Chondrocyte (in vitro differentiated cells): ENCODE measurements around the gene ARL6IP5. TPM values are rescaled to one million over a fixed set of nuclear protein-coding genes. Genes with fewer than 3 reads are reported as not detected.

Source experiments
- DNase-seq: peaks from one replicate; pipeline ENCODE4 v3.0.0; 2021; ENCODE audit warnings: mixed read lengths, low spot score
- H3K27ac Mint-ChIP-seq: one replicate; pipeline ENCODE4 v1.8.0; 2021; ENCODE audit warnings: mild to moderate bottlenecking, moderate library complexity, mixed read lengths; ENCODE audit not compliant: unreplicated experiment
- H3K27me3 Mint-ChIP-seq: 2 replicates; pipeline ENCODE4 v1.8.0; 2021; ENCODE audit warnings: low read depth, mixed read lengths
- H3K36me3 Mint-ChIP-seq: 2 replicates; pipeline ENCODE4 v1.8.0; 2021; ENCODE audit warnings: low read depth, mixed read lengths
- H3K4me1 Mint-ChIP-seq: 2 replicates; pipeline ENCODE4 v1.8.0; 2021; ENCODE audit warnings: low read depth, mild to moderate bottlenecking, mixed read lengths
- H3K4me3 Mint-ChIP-seq: one replicate; pipeline ENCODE4 v1.8.0; 2021; ENCODE audit warnings: mild to moderate bottlenecking, moderate library complexity, mixed read lengths; ENCODE audit not compliant: unreplicated experiment
- H3K9me3 Mint-ChIP-seq: 2 replicates; pipeline ENCODE4 v1.8.0; 2021; ENCODE audit warnings: low read depth, mixed read lengths
- CTCF ChIP-seq: fragments of 200-600 bp; sonication (generic); IDR thresholded peaks from 2 replicates; pipeline ENCODE4 v1.5.0; 2021; ENCODE audit warnings: antibody characterized with exemption, mild to moderate bottlenecking, moderate library complexity
- total RNA-seq: library from RNA; stranded (reverse); gene quantifications from 3 replicates; pipeline ENCODE4 v1.2.1, GENCODE V29; 2021

The ARL6IP5 gene
- total RNA-seq, 1 donor from 2014 or later, result 120 TPM

- Mint-ChIP-seq H3K27me3 (no peaks in the 10 kb centered on the region), H3K4me1 (no peaks in the 10 kb centered on the region), H3K27ac (no peak overlapping the region), H3K4me3 (no peak overlapping the region), H3K9me3 (no peaks in the 10 kb centered on the region), H3K36me3 (peaks cover 24% of the 10 kb centered on the region)
- no peak for DNase-seq
- no peak for TF ChIP-seq CTCF
These were observed 26.4 kb upstream of the ARL6IP5 start for GRCh38 chr3:69058180-69058946.

- no peaks in the 10 kb centered on the region for H3K9me3 Mint-ChIP-seq
- no peak for TF ChIP-seq CTCF
- no peak overlapping the region for H3K27ac Mint-ChIP-seq
- no peak overlapping the region for H3K4me3 Mint-ChIP-seq
- no peaks in the 10 kb centered on the region for H3K4me1 Mint-ChIP-seq
- no peak for DNase-seq
- H3K36me3 Mint-ChIP-seq, result peaks cover 25% of the 10 kb centered on the region
- no peaks in the 10 kb centered on the region for H3K27me3 Mint-ChIP-seq
These were observed 25.9 kb upstream of the ARL6IP5 start for GRCh38 chr3:69058947-69059224.

GRCh38 chr3:69059688-69060087 is 25.0 kb upstream of the ARL6IP5 start:
- no peaks in the 10 kb centered on the region for H3K9me3 Mint-ChIP-seq
- H3K36me3 Mint-ChIP-seq, result peaks cover 25% of the 10 kb centered on the region
- H3K27me3 Mint-ChIP-seq, result no peaks in the 10 kb centered on the region
- no peak for DNase-seq
- no peak overlapping the region for H3K27ac Mint-ChIP-seq
- no peak for TF ChIP-seq CTCF
- H3K4me3 Mint-ChIP-seq, result no peak overlapping the region
- peaks cover 8% of the 10 kb centered on the region for H3K4me1 Mint-ChIP-seq

- DNase-seq, result no peak
- Mint-ChIP-seq H3K4me3 (no peak overlapping the region), H3K27ac (no peak overlapping the region), H3K27me3 (no peaks in the 10 kb centered on the region), H3K4me1 (peaks cover 14% of the 10 kb centered on the region), H3K36me3 (peaks cover 22% of the 10 kb centered on the region), H3K9me3 (no peaks in the 10 kb centered on the region)
- TF ChIP-seq CTCF, result no peak
These were observed 21.1 kb upstream of the ARL6IP5 start for GRCh38 chr3:69063636-69064035.

- no peaks in the 10 kb centered on the region for H3K9me3 Mint-ChIP-seq
These were observed 19.3 kb upstream of the ARL6IP5 start for GRCh38 chr3:69065318-69065964.

More at GRCh38 chr3:69065318-69065964, 19.3 kb upstream of the ARL6IP5 start:
- Mint-ChIP-seq H3K4me3 (no peak overlapping the region), H3K4me1 (peaks cover 14% of the 10 kb centered on the region), H3K27ac (peak overlapping the region; percentile 59), H3K36me3 (peaks cover 11% of the 10 kb centered on the region), H3K27me3 (no peaks in the 10 kb centered on the region)
- TF ChIP-seq CTCF, result no peak
- no peak for DNase-seq
